ENCODE data around the gene MTA2. TPM values are rescaled to one million over a fixed set of nuclear protein-coding genes. Genes with fewer than 3 reads are reported as not detected.

MTA2 gene
- total RNA-seq, 1 experiment from 2014 or later = 120 TPM

DNA sequence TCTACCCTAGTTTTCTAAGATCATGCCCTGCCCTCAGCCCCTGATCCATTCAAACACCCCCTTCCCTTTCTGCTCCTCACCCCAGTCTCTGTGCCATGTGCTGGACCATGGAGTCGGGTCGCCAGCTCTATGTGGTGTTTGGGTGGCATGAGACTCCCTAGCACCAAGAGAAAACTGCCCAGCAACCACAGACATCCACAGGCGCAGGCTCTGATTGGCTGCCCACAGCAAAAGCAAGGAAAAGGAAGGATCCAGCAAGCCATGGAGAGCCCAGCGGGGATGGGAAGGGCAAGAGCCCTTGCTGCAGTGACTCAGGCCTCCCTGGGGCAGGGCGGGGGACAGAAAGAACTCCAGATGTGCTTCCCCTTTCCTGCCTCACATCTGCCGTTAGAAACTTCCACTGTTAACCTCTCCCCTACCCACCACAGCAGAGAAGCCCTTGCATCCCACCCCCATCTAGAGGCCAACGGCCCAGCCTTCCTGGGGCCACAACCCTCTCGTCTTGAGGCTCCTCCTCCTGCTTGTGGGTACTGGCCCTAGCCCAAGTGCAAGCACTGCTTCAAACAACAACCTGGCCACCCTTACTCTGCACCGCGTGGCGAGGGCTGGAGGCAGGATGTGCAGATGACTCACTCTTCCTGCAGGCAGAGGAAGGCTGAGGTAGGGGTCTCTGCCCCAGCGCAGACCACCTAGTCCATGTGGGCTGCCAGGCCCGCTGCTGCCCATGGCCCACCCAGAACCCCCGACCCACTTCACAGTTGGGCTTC is 45.4 kb downstream of the MTA2 start:
- no TSS peak for BruUV-seq (replicated peaks)
- TF ChIP-seq, protein P1, sequence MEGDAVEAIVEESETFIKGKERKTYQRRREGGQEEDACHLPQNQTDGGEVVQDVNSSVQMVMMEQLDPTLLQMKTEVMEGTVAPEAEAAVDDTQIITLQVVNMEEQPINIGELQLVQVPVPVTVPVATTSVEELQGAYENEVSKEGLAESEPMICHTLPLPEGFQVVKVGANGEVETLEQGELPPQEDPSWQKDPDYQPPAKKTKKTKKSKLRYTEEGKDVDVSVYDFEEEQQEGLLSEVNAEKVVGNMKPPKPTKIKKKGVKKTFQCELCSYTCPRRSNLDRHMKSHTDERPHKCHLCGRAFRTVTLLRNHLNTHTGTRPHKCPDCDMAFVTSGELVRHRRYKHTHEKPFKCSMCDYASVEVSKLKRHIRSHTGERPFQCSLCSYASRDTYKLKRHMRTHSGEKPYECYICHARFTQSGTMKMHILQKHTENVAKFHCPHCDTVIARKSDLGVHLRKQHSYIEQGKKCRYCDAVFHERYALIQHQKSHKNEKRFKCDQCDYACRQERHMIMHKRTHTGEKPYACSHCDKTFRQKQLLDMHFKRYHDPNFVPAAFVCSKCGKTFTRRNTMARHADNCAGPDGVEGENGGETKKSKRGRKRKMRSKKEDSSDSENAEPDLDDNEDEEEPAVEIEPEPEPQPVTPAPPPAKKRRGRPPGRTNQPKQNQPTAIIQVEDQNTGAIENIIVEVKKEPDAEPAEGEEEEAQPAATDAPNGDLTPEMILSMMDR (conservative IDR thresholded peaks at IDR 0.05) = no peak
- no peak for TF ChIP-seq EZH2 (IDR thresholded peaks at IDR 0.05; ENCODE audit: low read depth)
- H3K4me3 ChIP-seq = peak overlapping the region; percentile 38; the same call in 1 of the 2 replicates

DNA sequence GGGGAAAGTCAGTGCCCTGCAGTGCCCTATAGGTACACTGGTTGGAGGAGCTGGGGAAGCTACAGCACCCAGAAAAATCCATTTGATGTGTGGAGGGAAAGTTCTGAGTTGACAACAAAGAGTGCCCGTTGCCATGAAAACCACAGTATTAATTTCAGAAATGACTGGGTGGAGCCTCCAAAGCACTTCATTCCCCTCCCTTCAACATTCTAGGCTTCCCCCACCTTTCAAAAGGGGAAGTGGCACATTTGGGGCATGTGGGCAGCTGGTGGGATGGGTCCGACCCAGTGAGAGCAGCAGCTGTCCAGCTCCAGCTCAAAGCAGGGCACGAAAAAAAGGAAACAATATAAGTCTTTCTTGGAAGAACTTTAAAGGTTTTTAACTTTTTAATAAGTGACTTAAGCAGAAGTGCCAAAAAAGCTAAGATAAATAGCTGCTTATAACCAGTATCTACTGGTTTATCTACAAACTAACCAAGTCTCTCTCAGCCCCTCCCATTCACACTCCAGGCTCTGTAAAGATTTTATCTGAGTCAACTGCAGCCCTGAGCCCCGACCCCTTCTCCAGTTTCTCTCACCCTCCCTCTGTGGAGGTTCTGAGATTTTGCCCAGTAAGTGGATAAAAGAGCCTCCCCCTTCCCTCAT is 46.1 kb downstream of the MTA2 start:
- TF ChIP-seq, protein P1 (conservative IDR thresholded peaks at IDR 0.05) = no peak
- H3K27me3 ChIP-seq (ENCODE audit: insufficient read depth, low read depth) = no peaks in the 10 kb centered on the region
- no peaks in the 10 kb centered on the region for H3K9me2 ChIP-seq (ENCODE audit: insufficient read depth)
- no TSS peak for BruUV-seq (replicated peaks)
- H3K27ac ChIP-seq = peak overlapping the region; percentile 92
- H3K9me3 ChIP-seq (ENCODE audit: insufficient read depth, low read depth) = no peaks in the 10 kb centered on the region
- peak overlapping the region; percentile 95 for H3K4me2 ChIP-seq
- DNase-seq = peak in 1 of 2 experiments; percentile 29
- intact Hi-C loops (cut with micrococcal nuclease; ENCODE audit: unreplicated experiment) = loop anchor here (1.0 kb wide), 1 partner anchor 47 kb away; no protein-coding TSS in a partner anchor
- peak overlapping the region; percentile 38; the same call in 1 of the 2 replicates for H3K4me3 ChIP-seq
- peaks cover 97% of the 10 kb centered on the region for H3K4me1 ChIP-seq (replicated peaks; ENCODE audit: insufficient read depth)
- no peak overlapping the region for H2AFZ ChIP-seq
- H3F3A ChIP-seq (ENCODE audit: insufficient read depth, low read depth) = peaks cover 97% of the 10 kb centered on the region
- POLR2A ChIA-PET (ENCODE audit: unreplicated experiment) = interaction anchor here (0.6 to 1.3 kb wide), 7 partner anchors 9 to 276 kb away, joined by 3 to 6 read pairs (median 4); partner anchors contain the start of genes AHNAK, EEF1G, STX5 and TUT1
- H3K36me3 ChIP-seq (ENCODE audit: low read depth) = peaks cover 24% of the 10 kb centered on the region
- peaks cover 34% of the 10 kb centered on the region for H3K79me2 ChIP-seq (ENCODE audit: low read depth)
- CTCF ChIA-PET = interaction anchor here (1.0 to 1.8 kb wide), 2 partner anchors 18 to 131 kb away, joined by 3 to 12 read pairs; partner anchors contain the start of gene EEF1G
- peaks cover 25% of the 10 kb centered on the region for H4K20me1 ChIP-seq (ENCODE audit: insufficient read depth)

More for the DNA sequence above, 45.4 kb downstream of the MTA2 start:
- H3K9me3 ChIP-seq (ENCODE audit: insufficient read depth, low read depth) = no peaks in the 10 kb centered on the region
- H4K20me1 ChIP-seq (ENCODE audit: insufficient read depth) = peaks cover 30% of the 10 kb centered on the region
- H3K4me2 ChIP-seq = peak overlapping the region; percentile 95
- peaks cover 96% of the 10 kb centered on the region for H3K4me1 ChIP-seq (replicated peaks; ENCODE audit: insufficient read depth)
- CTCF ChIA-PET = interaction anchor here (0.5 to 1.8 kb wide), 4 partner anchors 12 to 132 kb away, joined by 3 to 12 read pairs (median 8); partner anchors contain the start of gene EEF1G
- peaks cover 32% of the 10 kb centered on the region for H3K79me2 ChIP-seq (ENCODE audit: low read depth)
- DNase-seq = peak; percentile 90 to 94
- H3K9me2 ChIP-seq (ENCODE audit: insufficient read depth) = no peaks in the 10 kb centered on the region
- no peaks in the 10 kb centered on the region for H3K27me3 ChIP-seq (ENCODE audit: insufficient read depth, low read depth)
- intact Hi-C loops (cut with micrococcal nuclease; ENCODE audit: unreplicated experiment) = loop anchor here (1.0 kb wide), 1 partner anchor 48 kb away; no protein-coding TSS in a partner anchor
- H3K27ac ChIP-seq = peak overlapping the region; percentile 92
- POLR2A ChIA-PET (ENCODE audit: unreplicated experiment) = interaction anchor here (0.6 to 1.3 kb wide), 9 partner anchors 9 to 275 kb away, joined by 3 to 10 read pairs (median 4); partner anchors contain the start of genes AHNAK, EEF1G, STX5 and TUT1
- no peak overlapping the region for H2AFZ ChIP-seq
- H3F3A ChIP-seq (ENCODE audit: insufficient read depth, low read depth) = peaks cover 96% of the 10 kb centered on the region
- H3K36me3 ChIP-seq (ENCODE audit: low read depth) = peaks cover 24% of the 10 kb centered on the region
